ENCODE measurements around the gene PTGES. TPM values are rescaled to one million over a fixed set of nuclear protein-coding genes. Genes with fewer than 3 reads are reported as not detected.

PTGES gene
- total RNA-seq, 1 experiment from 2014 or later: 17.2 TPM

DNA sequence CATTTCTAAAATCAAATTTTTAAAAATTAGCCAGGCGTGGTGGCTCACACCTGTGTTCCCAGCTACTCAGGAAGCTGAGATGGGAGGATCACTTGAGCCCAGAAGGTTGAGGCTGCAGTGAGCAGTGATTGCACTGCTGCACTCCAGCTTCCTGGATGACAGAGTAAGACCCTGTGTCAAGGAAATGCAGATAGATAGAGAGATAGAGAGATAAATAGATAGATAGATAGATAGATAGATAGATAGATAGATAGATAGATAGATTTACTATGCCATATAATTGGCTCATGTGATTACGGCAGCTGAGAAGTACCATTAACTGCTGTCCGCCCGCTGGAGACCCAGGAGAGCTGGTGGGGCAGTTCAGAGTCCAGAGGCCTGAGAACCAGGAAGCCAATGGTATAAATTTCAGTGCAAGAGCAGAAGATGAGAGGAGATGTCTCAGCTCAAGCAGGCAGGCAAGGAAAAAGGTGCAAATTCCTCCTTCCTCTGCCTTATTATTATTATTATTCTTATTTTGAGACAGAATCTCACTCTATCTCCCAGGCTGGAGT, 13.0 kb upstream of the PTGES start:
- CTCF ChIA-PET: no interaction called here
- no peaks in the 10 kb centered on the region for H3K9me2 ChIP-seq (ENCODE audit: insufficient read depth)
- no peak overlapping the region for H3K27ac ChIP-seq (ENCODE audit: low read depth, low read length)
- H3K4me3 ChIP-seq (replicated peaks in 1 of 2; ENCODE audit: low read depth in 1 of 2, low read length in 2 of 2): no peak overlapping the region
- intact Hi-C loops (cut with micrococcal nuclease): no loop called here
- no peak for TF ChIP-seq CEBPB (IDR thresholded peaks at IDR 0.05; ENCODE audit: low read depth)
- TF ChIP-seq, protein P1, sequence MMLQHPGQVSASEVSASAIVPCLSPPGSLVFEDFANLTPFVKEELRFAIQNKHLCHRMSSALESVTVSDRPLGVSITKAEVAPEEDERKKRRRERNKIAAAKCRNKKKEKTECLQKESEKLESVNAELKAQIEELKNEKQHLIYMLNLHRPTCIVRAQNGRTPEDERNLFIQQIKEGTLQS (IDR thresholded peaks at IDR 0.05): no peak
- no peak for TF ChIP-seq POLR2AphosphoS5 (IDR thresholded peaks at IDR 0.05; ENCODE audit: low read depth, low read length)
- TF ChIP-seq EZH2 (IDR thresholded peaks at IDR 0.05): no peak
- TF ChIP-seq SRF (IDR thresholded peaks at IDR 0.05; ENCODE audit: low read depth): no peak
- TF ChIP-seq POLR2A (IDR thresholded peaks at IDR 0.05; ENCODE audit: borderline replicate concordance, extremely low read depth, insufficient read depth, insufficient read length): no peak
- no peak for TF ChIP-seq YY1 (IDR thresholded peaks at IDR 0.05; ENCODE audit: extremely low read depth, insufficient replicate concordance, low read depth, low read length)
- TF ChIP-seq TCF7L2 (IDR thresholded peaks at IDR 0.05; ENCODE audit: borderline replicate concordance, extremely low read depth, insufficient read depth, insufficient read length): no peak
- TF ChIP-seq, protein P2, sequence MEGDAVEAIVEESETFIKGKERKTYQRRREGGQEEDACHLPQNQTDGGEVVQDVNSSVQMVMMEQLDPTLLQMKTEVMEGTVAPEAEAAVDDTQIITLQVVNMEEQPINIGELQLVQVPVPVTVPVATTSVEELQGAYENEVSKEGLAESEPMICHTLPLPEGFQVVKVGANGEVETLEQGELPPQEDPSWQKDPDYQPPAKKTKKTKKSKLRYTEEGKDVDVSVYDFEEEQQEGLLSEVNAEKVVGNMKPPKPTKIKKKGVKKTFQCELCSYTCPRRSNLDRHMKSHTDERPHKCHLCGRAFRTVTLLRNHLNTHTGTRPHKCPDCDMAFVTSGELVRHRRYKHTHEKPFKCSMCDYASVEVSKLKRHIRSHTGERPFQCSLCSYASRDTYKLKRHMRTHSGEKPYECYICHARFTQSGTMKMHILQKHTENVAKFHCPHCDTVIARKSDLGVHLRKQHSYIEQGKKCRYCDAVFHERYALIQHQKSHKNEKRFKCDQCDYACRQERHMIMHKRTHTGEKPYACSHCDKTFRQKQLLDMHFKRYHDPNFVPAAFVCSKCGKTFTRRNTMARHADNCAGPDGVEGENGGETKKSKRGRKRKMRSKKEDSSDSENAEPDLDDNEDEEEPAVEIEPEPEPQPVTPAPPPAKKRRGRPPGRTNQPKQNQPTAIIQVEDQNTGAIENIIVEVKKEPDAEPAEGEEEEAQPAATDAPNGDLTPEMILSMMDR (IDR thresholded peaks at IDR 0.05 in 2 of 3, conservative IDR thresholded peaks at IDR 0.05 in 1 of 3; ENCODE audit: borderline replicate concordance in 1 of 3, insufficient read depth in 1 of 3, low read depth in 2 of 3, low read length in 2 of 3): no peak
- TF ChIP-seq, protein P3, sequence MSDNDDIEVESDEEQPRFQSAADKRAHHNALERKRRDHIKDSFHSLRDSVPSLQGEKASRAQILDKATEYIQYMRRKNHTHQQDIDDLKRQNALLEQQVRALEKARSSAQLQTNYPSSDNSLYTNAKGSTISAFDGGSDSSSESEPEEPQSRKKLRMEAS (IDR thresholded peaks at IDR 0.05): no peak
- no peak for TF ChIP-seq ZNF274 (IDR thresholded peaks at IDR 0.05; ENCODE audit: low read depth, low read length)
- no peak for TF ChIP-seq EZH2phosphoT487 (IDR thresholded peaks at IDR 0.05; ENCODE audit: borderline replicate concordance)
- TF ChIP-seq FOSL1 (IDR thresholded peaks at IDR 0.05; ENCODE audit: low read depth): no peak
- TF ChIP-seq ELF1 (IDR thresholded peaks at IDR 0.05; ENCODE audit: borderline replicate concordance, low read depth): no peak
- TF ChIP-seq JUND (IDR thresholded peaks at IDR 0.05): no peak
- no peak for TF ChIP-seq SP1 (IDR thresholded peaks at IDR 0.05; ENCODE audit: low read depth)
- TF ChIP-seq EGR1 (IDR thresholded peaks at IDR 0.05; ENCODE audit: low read depth): no peak
- no peak for TF ChIP-seq RAD21 (IDR thresholded peaks at IDR 0.05; ENCODE audit: low read depth)
- TF ChIP-seq, protein P4, sequence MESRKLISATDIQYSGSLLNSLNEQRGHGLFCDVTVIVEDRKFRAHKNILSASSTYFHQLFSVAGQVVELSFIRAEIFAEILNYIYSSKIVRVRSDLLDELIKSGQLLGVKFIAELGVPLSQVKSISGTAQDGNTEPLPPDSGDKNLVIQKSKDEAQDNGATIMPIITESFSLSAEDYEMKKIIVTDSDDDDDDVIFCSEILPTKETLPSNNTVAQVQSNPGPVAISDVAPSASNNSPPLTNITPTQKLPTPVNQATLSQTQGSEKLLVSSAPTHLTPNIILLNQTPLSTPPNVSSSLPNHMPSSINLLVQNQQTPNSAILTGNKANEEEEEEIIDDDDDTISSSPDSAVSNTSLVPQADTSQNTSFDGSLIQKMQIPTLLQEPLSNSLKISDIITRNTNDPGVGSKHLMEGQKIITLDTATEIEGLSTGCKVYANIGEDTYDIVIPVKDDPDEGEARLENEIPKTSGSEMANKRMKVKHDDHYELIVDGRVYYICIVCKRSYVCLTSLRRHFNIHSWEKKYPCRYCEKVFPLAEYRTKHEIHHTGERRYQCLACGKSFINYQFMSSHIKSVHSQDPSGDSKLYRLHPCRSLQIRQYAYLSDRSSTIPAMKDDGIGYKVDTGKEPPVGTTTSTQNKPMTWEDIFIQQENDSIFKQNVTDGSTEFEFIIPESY (IDR thresholded peaks at IDR 0.05; ENCODE audit: extremely low read depth, insufficient replicate concordance, low read length): no peak
- H2AFZ ChIP-seq (ENCODE audit: low read depth, low read length, poor library complexity, severe bottlenecking): no peak overlapping the region
- H3K4me2 ChIP-seq (ENCODE audit: low read length): no peak overlapping the region
- POLR2A ChIA-PET: interaction anchor here (1.5 kb wide), 1 partner anchor 11 kb away, joined by 5 read pairs; no protein-coding TSS in a partner anchor
- ATAC-seq (no peak), DNase-seq (ENCODE audit: low read depth, low spot score) (no peak)
- no peaks in the 10 kb centered on the region for H3K36me3 ChIP-seq (ENCODE audit: control insufficient read depth in 1 of 2, insufficient read depth in 2 of 2, low read length in 2 of 2)
- no peaks in the 10 kb centered on the region for H3K79me2 ChIP-seq (ENCODE audit: insufficient read depth, low read length)
- peaks cover 26 to 32% of the 10 kb centered on the region in 2 experiments for H3K4me1 ChIP-seq (ENCODE audit: control insufficient read depth in 1 of 2, insufficient read depth in 2 of 2, low read length in 2 of 2)
- RAD21 ChIA-PET (ENCODE audit: low non-redundant PET in 1 of 2, low total read pairs in 2 of 2, uncharacterized antibody in 2 of 2, unreplicated experiment in 2 of 2): no interaction called here
- no peaks in the 10 kb centered on the region for H3K9me3 ChIP-seq (ENCODE audit: control insufficient read depth in 1 of 2, insufficient read depth in 1 of 2, low read depth in 1 of 2, low read length in 2 of 2)
- H3K9ac ChIP-seq (ENCODE audit: low read length): no peak overlapping the region
- H3K27me3 ChIP-seq (ENCODE audit: insufficient read depth, low read length): no peaks in the 10 kb centered on the region
- H4K20me1 ChIP-seq (ENCODE audit: insufficient read depth): no peaks in the 10 kb centered on the region
- no TSS peak for BruUV-seq (replicated peaks)

All from HCT116 (cell line).